OCI-LY7 (cell line): ENCODE results near the gene AIRE. TPM values are rescaled to one million over a fixed set of nuclear protein-coding genes. Genes with fewer than 3 reads are reported as not detected.
"Not testable (repeated sequence)": the region's sequence is repeated elsewhere in the genome, so short reads cannot be mapped to it uniquely, and the experiment has no call there.

Experiments used
- BruUV-seq: library from RNA; stranded (reverse); fragments of 400-500 nt; replicated peaks from 2 replicates; lab custom pipeline; 2021; lab: Mats Ljungman, UMichigan
- CTCF ChIA-PET: fragments of 300-600 bp; sonication (Branson Sonifier 250); formaldehyde crosslinking; loops from one replicate; lab custom pipeline; 2022; ENCODE audit warnings: antibody characterized with exemption; ENCODE audit not compliant: unreplicated experiment; lab: Charles Lee
- POLR2A ChIA-PET: fragments of 300-600 bp; sonication (Branson Sonifier 250); formaldehyde crosslinking; loops from one replicate; lab custom pipeline; 2022; ENCODE audit warnings: antibody characterized with exemption; lab: Charles Lee
- DNase-seq: peaks from one replicate; pipeline ENCODE4 v3.0.0-alpha.2; 2015; ENCODE audit warnings: low spot score
- H2AFZ ChIP-seq: fragments of 200-600 bp; sonication (generic), shearing (Covaris generic); 2 replicates; pipeline ENCODE4 v1.6.1; 2014; ENCODE audit warnings: mild to moderate bottlenecking, antibody characterized with exemption, low read length, moderate library complexity
- H3K27ac ChIP-seq: fragments of 200-600 bp; sonication (generic); 2 replicates; pipeline ENCODE4 v1.5.1; 2014; ENCODE audit warnings: mixed run types, low read depth, mild to moderate bottlenecking, moderate library complexity, low read length, inconsistent platforms; ENCODE audit not compliant: poor library complexity, severe bottlenecking
- H3K36me3 ChIP-seq: fragments of 200-600 bp; sonication (generic); 2 replicates; pipeline ENCODE4 v1.6.1; 2014; ENCODE audit warnings: mild to moderate bottlenecking, antibody characterized with exemption, low read length, moderate library complexity, mixed read lengths; ENCODE audit not compliant: insufficient read depth
- H3K4me1 ChIP-seq: fragments of 200-600 bp; sonication (generic); 2 replicates; pipeline ENCODE4 v1.5.1; 2014; ENCODE audit warnings: mild to moderate bottlenecking, low read length; ENCODE audit not compliant: insufficient read depth, poor library complexity, severe bottlenecking
- H3K4me2 ChIP-seq: fragments of 200-600 bp; sonication (generic); 2 replicates; pipeline ENCODE4 v1.6.1; 2014; ENCODE audit warnings: mild to moderate bottlenecking, low read length
- H3K4me3 ChIP-seq: fragments of 200-600 bp; sonication (generic); 2 replicates; pipeline ENCODE4 v1.5.1; 2014; ENCODE audit warnings: mild to moderate bottlenecking, low read depth, low read length; ENCODE audit not compliant: poor library complexity, severe bottlenecking
- H3K79me2 ChIP-seq: fragments of 200-600 bp; sonication (generic); 2 replicates; pipeline ENCODE4 v1.6.1; 2016; ENCODE audit warnings: low read depth, mild to moderate bottlenecking, low read length, moderate library complexity, mixed read lengths; ENCODE audit not compliant: insufficient read depth
- H3K9me2 ChIP-seq: fragments of 200-600 bp; sonication (generic); 2 replicates; pipeline ENCODE4 v1.6.1; 2016; ENCODE audit warnings: mild to moderate bottlenecking, low read length, mixed read lengths; ENCODE audit not compliant: insufficient read depth
- H3K9me3 ChIP-seq: fragments of 200-600 bp; sonication (generic); 2 replicates; pipeline ENCODE4 v1.6.1; 2014; ENCODE audit warnings: mild to moderate bottlenecking, mixed run types, low read length, mixed read lengths
- H4K20me1 ChIP-seq: fragments of 200-600 bp; sonication (generic); 2 replicates; pipeline ENCODE4 v1.6.1; 2014; ENCODE audit warnings: mild to moderate bottlenecking, antibody characterized with exemption, low read length, moderate library complexity, mixed read lengths; ENCODE audit not compliant: insufficient read depth
- CTCF ChIP-seq: fragments of 200-600 bp; sonication (generic); conservative IDR thresholded peaks from 2 replicates; pipeline ENCODE4 v1.5.1; 2014; ENCODE audit warnings: mild to moderate bottlenecking, antibody characterized with exemption, low read length, moderate library complexity, mixed read lengths
- EZH2phosphoT487 ChIP-seq: fragments of 200-600 bp; sonication (generic); IDR thresholded peaks from 2 replicates; pipeline ENCODE4 v1.6.1; 2018; ENCODE audit warnings: low read depth, borderline replicate concordance, mild to moderate bottlenecking, mixed run types, antibody characterized with exemption, low read length, moderate library complexity, mixed read lengths
- intact Hi-C: fragments of 100-400 bp; cut with micrococcal nuclease; formaldehyde crosslinking; loops from one replicate; pipeline ENCODE4 v1.10.0; 2022; ENCODE audit not compliant: unreplicated experiment
- total RNA-seq, 2 experiments: library from RNA; depleted of rRNA in 1 of 2; stranded (reverse); fragments of >200 nt in 1 of 2; shearing (Covaris generic) in 1 of 2; gene quantifications; 2 replicates each; pipeline ENCODE4 v1.2.3, GENCODE V29; 2014 to 2022

AIRE gene
- total RNA-seq, 2 experiments from 2014 or later = not detected

GRCh38 chr21:44302573-44303401 lies 17.1 kb downstream of the AIRE start:
- peak; percentile 38 for DNase-seq
- H3K9me3 ChIP-seq, intact Hi-C loops, H4K20me1 ChIP-seq, H3K9me2 ChIP-seq, CTCF ChIA-PET, BruUV-seq, POLR2A ChIA-PET, H3K36me3 ChIP-seq, H2AFZ ChIP-seq, H3K79me2 ChIP-seq: not testable (repeated sequence)
- TF ChIP-seq CTCF = peak; percentile 60
- peaks cover 61% of the 10 kb centered on the region for H3K4me1 ChIP-seq
- H3K4me3 ChIP-seq = peak overlapping the region; percentile 86
- H3K4me2 ChIP-seq = peak overlapping the region; percentile 87
- peak overlapping the region; percentile 29 for H3K27ac ChIP-seq

- Histone ChIP-seq H3K36me3 (peaks cover 9% of the 10 kb centered on the region; the same call in 1 of the 2 replicates), H4K20me1 (no peaks in the 10 kb centered on the region; the same call in 1 of the 2 replicates), H3K79me2 (peaks cover 7% of the 10 kb centered on the region; the same call in 1 of the 2 replicates), H3K27ac (peak overlapping the region; percentile 29), H3K4me1 (peaks cover 53% of the 10 kb centered on the region), H3K9me3 (no peaks in the 10 kb centered on the region), H3K4me3 (no peak overlapping the region), H3K4me2 (peak overlapping the region; percentile 87; the same call in 1 of the 2 replicates), H2AFZ (no peak overlapping the region), H3K9me2 (no peaks in the 10 kb centered on the region)
- intact Hi-C loops = no loop called here
- ChIA-PET POLR2A (interaction anchor here (0.7 to 0.9 kb wide), 2 partner anchors 498 to 1412 kb away, joined by 3 read pairs; no protein-coding TSS in a partner anchor), CTCF (no interaction called here)
- TF ChIP-seq EZH2phosphoT487 = no peak
- TF ChIP-seq CTCF = no peak
- peak; percentile 50 for DNase-seq
- no TSS peak for BruUV-seq
Observed at GRCh38 chr21:44303490-44303981, 17.9 kb downstream of the AIRE start.
